ENCODE measurements around the gene KLHDC9. TPM values are rescaled to one million over a fixed set of nuclear protein-coding genes. Genes with fewer than 3 reads are reported as not detected.
A peak's percentile ranks its signal among the peaks of the same experiment; 100 is the strongest.

KLHDC9 gene
- total RNA-seq, 6 donors from 2014 or later = 6.5 to 12.3 (median 7.4) TPM; not detected in 1

- WGBS, 2 donors = 97 to 99% methylated on average over 4 of the region's 4 CpGs
- DNase-seq = no peak
- ATAC-seq (ENCODE audit: low FRiP score in 2 of 2) = no peak
- H3K4me3 ChIP-seq = no peak overlapping the region
- no peaks in the 10 kb centered on the region for H3K36me3 ChIP-seq
- H3K27ac ChIP-seq = peak overlapping the region in 2 of 4 donors; percentile 85 to 93
- no peaks in the 10 kb centered on the region for H3K9me3 ChIP-seq
- no peaks in the 10 kb centered on the region for H3K27me3 ChIP-seq
- TF ChIP-seq EP300 (IDR thresholded peaks at IDR 0.05) (no peak), POLR2AphosphoS5 (IDR thresholded peaks at IDR 0.05) (no peak), CTCF (IDR thresholded peaks at IDR 0.05) (no peak), POLR2A (IDR thresholded peaks at IDR 0.05) (no peak)
- peaks cover 0 to 14% (median 6%) of the 10 kb centered on the region in 4 donors for H3K4me1 ChIP-seq
These were observed 27.4 kb upstream of the KLHDC9 start for GRCh38 chr1:161070761-161071160.

- no peaks in the 10 kb centered on the region for H3K9me3 ChIP-seq
- DNase-seq (peak in 1 of 2 donors; percentile 78), ATAC-seq (ENCODE audit: low FRiP score in 2 of 2) (peak in 1 of 2 donors; percentile 71)
- no peak overlapping the region for H3K4me3 ChIP-seq
- no peaks in the 10 kb centered on the region for H3K27me3 ChIP-seq
- 62 to 65% methylated on average over 9 of the region's 9 CpGs for WGBS, 2 donors
- peaks cover 0 to 14% (median 2%) of the 10 kb centered on the region in 4 donors for H3K4me1 ChIP-seq
- TF ChIP-seq POLR2AphosphoS5 (IDR thresholded peaks at IDR 0.05) (no peak), CTCF (IDR thresholded peaks at IDR 0.05) (peak; percentile 53 to 72 (median 64))
- H3K36me3 ChIP-seq = no peaks in the 10 kb centered on the region
- no peak overlapping the region for H3K27ac ChIP-seq
These were observed 26.2 kb upstream of the KLHDC9 start for GRCh38 chr1:161071886-161072371.

- 91 to 96% methylated on average over 19 of the region's 19 CpGs for WGBS, 2 donors
- Histone ChIP-seq H3K27ac (no peak overlapping the region), H3K4me3 (no peak overlapping the region), H3K4me1 (peaks cover 0 to 11% (median 2%) of the 10 kb centered on the region in 4 donors), H3K36me3 (no peaks in the 10 kb centered on the region), H3K27me3 (no peaks in the 10 kb centered on the region), H3K9me3 (no peaks in the 10 kb centered on the region)
- ATAC-seq (ENCODE audit: low FRiP score in 2 of 2) (no peak), DNase-seq (peak in 1 of 2 donors; percentile 62)
- TF ChIP-seq EP300 (IDR thresholded peaks at IDR 0.05) = no peak
- no peak for TF ChIP-seq POLR2AphosphoS5 (IDR thresholded peaks at IDR 0.05)
- no peak for TF ChIP-seq CTCF (IDR thresholded peaks at IDR 0.05)
- TF ChIP-seq POLR2A (IDR thresholded peaks at IDR 0.05) = no peak
These were observed 25.3 kb upstream of the KLHDC9 start for GRCh38 chr1:161072751-161073449.

- Histone ChIP-seq H3K9me3 (no peaks in the 10 kb centered on the region), H3K4me1 (peaks cover 0 to 9% (median 2%) of the 10 kb centered on the region in 4 donors), H3K36me3 (no peaks in the 10 kb centered on the region), H3K27me3 (no peaks in the 10 kb centered on the region), H3K27ac (no peak overlapping the region), H3K4me3 (no peak overlapping the region)
- 68 to 93% methylated on average over 3 to 7 of the region's 7 CpGs for WGBS, 2 donors
- no peak for ATAC-seq (ENCODE audit: low FRiP score in 2 of 2)
- TF ChIP-seq POLR2A (IDR thresholded peaks at IDR 0.05) (no peak), EP300 (IDR thresholded peaks at IDR 0.05) (no peak), POLR2AphosphoS5 (IDR thresholded peaks at IDR 0.05) (no peak), CTCF (IDR thresholded peaks at IDR 0.05) (no peak)
- no peak for DNase-seq
These were observed 24.6 kb upstream of the KLHDC9 start for GRCh38 chr1:161073474-161074121.
